Keratinocyte (primary cell): ENCODE data around the gene COX5A. TPM values are rescaled to one million over a fixed set of nuclear protein-coding genes. Genes with fewer than 3 reads are reported as not detected.

Source experiments
- DNase-seq: peaks from one replicate; pipeline ENCODE4 v3.0.0-alpha.2; 2011; ENCODE audit warnings: low read depth, missing footprints, low spot score
- FAIRE-seq: peaks from 2 replicates; lab custom pipeline; 2011; peaks lifted over from hg19 to GRCh38; lab: Jason Lieb, UNC
- H2AFZ ChIP-seq: 2 replicates; pipeline ENCODE4 v1.6.0; 2012; ENCODE audit warnings: low read length, control low read depth, inconsistent platforms; ENCODE audit not compliant: control insufficient read depth
- H3K27ac ChIP-seq: 2 replicates; pipeline ENCODE4 v1.5.1; 2011; ENCODE audit warnings: low read length; ENCODE audit not compliant: control insufficient read depth, insufficient read depth
- H3K27me3 ChIP-seq: 3 replicates; pipeline ENCODE4 v1.6.0; 2011; ENCODE audit warnings: low read length; ENCODE audit not compliant: control insufficient read depth, insufficient read depth; ENCODE audit errors: extremely low read depth
- H3K36me3 ChIP-seq, 2 experiments: 2 replicates in 1 of 2; 3 replicates in 1 of 2; pipeline ENCODE4 v1.5.1; 2011; ENCODE audit warnings: low read length in 2 of 2, mild to moderate bottlenecking in 1 of 2; ENCODE audit not compliant: control insufficient read depth in 2 of 2, insufficient read depth in 2 of 2; ENCODE audit errors: extremely low read depth in 1 of 2
- H3K4me1 ChIP-seq: 3 replicates; pipeline ENCODE4 v1.5.1; 2011; ENCODE audit warnings: low read length; ENCODE audit not compliant: control insufficient read depth, insufficient read depth; ENCODE audit errors: extremely low read depth
- H3K4me2 ChIP-seq: 3 replicates; pipeline ENCODE4 v1.6.0; 2011; ENCODE audit warnings: low read depth, low read length; ENCODE audit not compliant: control insufficient read depth, insufficient read depth; ENCODE audit errors: extremely low read depth
- H3K4me3 ChIP-seq, 3 experiments: fragments of 200-600 bp in 1 of 3; sonication (generic) in 1 of 3; 2 replicates in 2 of 3; 3 replicates in 1 of 3; pipeline ENCODE4 v1.5.1; 2011 to 2016; ENCODE audit warnings: low read length in 3 of 3, mild to moderate bottlenecking in 3 of 3, control low read depth in 2 of 3, inconsistent platforms in 1 of 3, low read depth in 1 of 3, mixed read lengths in 1 of 3, mixed run types in 1 of 3, moderate library complexity in 1 of 3; ENCODE audit not compliant: control insufficient read depth in 2 of 3, insufficient read depth in 2 of 3; ENCODE audit errors: extremely low read depth in 1 of 3
- H3K79me2 ChIP-seq: 2 replicates; pipeline ENCODE4 v1.6.0; 2012; ENCODE audit warnings: low read length; ENCODE audit not compliant: control insufficient read depth, insufficient read depth
- H3K9ac ChIP-seq: 3 replicates; pipeline ENCODE4 v1.6.0; 2011; ENCODE audit warnings: low read length; ENCODE audit not compliant: control insufficient read depth, insufficient read depth; ENCODE audit errors: extremely low read depth
- H3K9me1 ChIP-seq: 3 replicates; pipeline ENCODE4 v1.6.0; 2011; ENCODE audit warnings: low read length; ENCODE audit not compliant: control insufficient read depth, insufficient read depth; ENCODE audit errors: extremely low read depth
- H3K9me3 ChIP-seq: 2 replicates; pipeline ENCODE4 v1.5.1; 2012; ENCODE audit warnings: low read depth, low read length; ENCODE audit not compliant: control insufficient read depth
- H4K20me1 ChIP-seq: 3 replicates; pipeline ENCODE4 v1.6.0; 2011; ENCODE audit warnings: low read length; ENCODE audit not compliant: control insufficient read depth, insufficient read depth; ENCODE audit errors: extremely low read depth
- EZH2 ChIP-seq: IDR thresholded peaks from one replicate; pipeline ENCODE4 v1.6.1; 2012; ENCODE audit warnings: inconsistent platforms, mild to moderate bottlenecking, low read length, moderate library complexity
- dilution Hi-C: fragments of 300-500 bp; cut with MboI; formaldehyde crosslinking; loops from one replicate; pipeline ENCODE4 v1.7.0; 2020; ENCODE audit warnings: low sequenced_read_pairs; ENCODE audit not compliant: extremely low pct_ligation_motif_present
- polyA plus RNA-seq, 5 experiments: library from polyadenylated mRNA; depleted of rRNA in 3 of 5; stranded (reverse) in 3 of 5; stranded (forward) in 1 of 5; unstranded in 1 of 5; fragments of >200 nt; gene quantifications; 1 replicate in 1 of 5; 2 replicates in 3 of 5; 3 replicates in 1 of 5; pipeline versions ENCODE4 v1.2.1 to v1.2.3, GENCODE V29; 2011 to 2012; ENCODE audit warnings: missing spikeins in 2 of 5, low read depth in 1 of 5, low replicate concordance in 1 of 5
- TF ChIP-seq, protein P1 (sequence below), 3 experiments: IDR thresholded peaks in 1 of 3; conservative IDR thresholded peaks in 1 of 3; optimal IDR thresholded peaks in 1 of 3; 2 replicates in 2 of 3; 3 replicates in 1 of 3; pipeline versions ENCODE3 to v1.5.1; 2011; ENCODE audit warnings: low read length in 3 of 3, mild to moderate bottlenecking in 3 of 3, moderate library complexity in 2 of 3, control low read depth in 1 of 3, inconsistent platforms in 1 of 3; ENCODE audit not compliant: insufficient read depth in 2 of 3; ENCODE audit errors: extremely low read depth in 1 of 3

The COX5A gene
- polyA plus RNA-seq, 1 donor (not counting 4 experiments of a cell fraction or from before 2014, with no cell fraction given), result 217 TPM

DNA sequence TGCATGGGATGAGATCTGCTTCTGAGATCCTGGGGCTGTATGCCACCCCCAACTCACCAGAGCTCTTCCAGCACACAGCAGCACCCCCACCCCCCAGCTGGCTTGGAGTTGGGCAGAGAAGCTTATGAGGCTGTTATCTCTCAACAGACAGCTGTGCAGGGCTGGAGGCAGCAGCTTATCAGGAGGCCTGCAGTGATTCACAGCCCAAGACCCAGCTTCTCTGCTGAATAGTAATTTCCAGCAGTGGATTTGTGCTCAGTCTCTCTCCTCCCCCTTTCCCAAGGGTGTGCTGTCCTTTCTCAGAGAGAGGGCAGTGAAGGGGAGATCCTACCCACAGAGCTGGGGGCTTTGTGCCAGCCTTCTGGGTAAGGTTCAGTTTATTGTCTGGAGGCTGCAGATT, 16.6 kb upstream of the COX5A start:
- TF ChIP-seq, protein P1, sequence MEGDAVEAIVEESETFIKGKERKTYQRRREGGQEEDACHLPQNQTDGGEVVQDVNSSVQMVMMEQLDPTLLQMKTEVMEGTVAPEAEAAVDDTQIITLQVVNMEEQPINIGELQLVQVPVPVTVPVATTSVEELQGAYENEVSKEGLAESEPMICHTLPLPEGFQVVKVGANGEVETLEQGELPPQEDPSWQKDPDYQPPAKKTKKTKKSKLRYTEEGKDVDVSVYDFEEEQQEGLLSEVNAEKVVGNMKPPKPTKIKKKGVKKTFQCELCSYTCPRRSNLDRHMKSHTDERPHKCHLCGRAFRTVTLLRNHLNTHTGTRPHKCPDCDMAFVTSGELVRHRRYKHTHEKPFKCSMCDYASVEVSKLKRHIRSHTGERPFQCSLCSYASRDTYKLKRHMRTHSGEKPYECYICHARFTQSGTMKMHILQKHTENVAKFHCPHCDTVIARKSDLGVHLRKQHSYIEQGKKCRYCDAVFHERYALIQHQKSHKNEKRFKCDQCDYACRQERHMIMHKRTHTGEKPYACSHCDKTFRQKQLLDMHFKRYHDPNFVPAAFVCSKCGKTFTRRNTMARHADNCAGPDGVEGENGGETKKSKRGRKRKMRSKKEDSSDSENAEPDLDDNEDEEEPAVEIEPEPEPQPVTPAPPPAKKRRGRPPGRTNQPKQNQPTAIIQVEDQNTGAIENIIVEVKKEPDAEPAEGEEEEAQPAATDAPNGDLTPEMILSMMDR (optimal IDR thresholded peaks at IDR 0.05 in 1 of 3, IDR thresholded peaks at IDR 0.05 in 1 of 3, conservative IDR thresholded peaks at IDR 0.05 in 1 of 3; ENCODE audit: extremely low read depth in 1 of 3, insufficient read depth in 2 of 3, low read length in 3 of 3), result no peak
- no peak for TF ChIP-seq EZH2
- Histone ChIP-seq H3K27ac (no peak overlapping the region), H3K4me2 (no peak overlapping the region), H2AFZ (no peak overlapping the region), H3K9ac (no peak overlapping the region), H3K27me3 (peaks cover 33% of the 10 kb centered on the region), H4K20me1 (no peaks in the 10 kb centered on the region), H3K9me3 (no peaks in the 10 kb centered on the region), H3K4me1 (peaks cover 9% of the 10 kb centered on the region), H3K9me1 (no peaks in the 10 kb centered on the region), H3K36me3 (no peaks in the 10 kb centered on the region), H3K4me3 (no peak overlapping the region), H3K79me2 (no peaks in the 10 kb centered on the region)
- dilution Hi-C loops, result no loop called here
- no peak for DNase-seq
- no peak for FAIRE-seq

DNA sequence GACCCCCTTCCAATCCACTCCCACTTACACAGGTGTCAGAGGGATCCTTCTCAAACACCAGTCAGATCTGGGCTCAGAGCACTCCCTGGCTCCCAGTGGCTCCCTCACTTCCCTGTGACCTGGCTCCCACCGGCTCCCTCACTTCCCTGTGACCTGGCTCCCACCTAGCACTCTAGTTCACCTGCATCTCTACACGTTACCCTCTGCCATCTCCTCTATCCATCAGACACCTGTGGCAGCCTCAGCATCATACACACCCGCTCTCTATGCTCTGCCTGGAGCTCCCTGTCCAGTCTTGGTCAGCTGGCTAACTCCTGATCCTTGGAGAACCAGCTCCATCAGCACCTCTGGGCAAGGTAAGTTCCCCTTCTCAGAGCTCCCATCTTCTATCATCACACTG, 13.1 kb upstream of the COX5A start:
- dilution Hi-C loops, result no loop called here
- no peak for FAIRE-seq

More for the DNA sequence above, 13.1 kb upstream of the COX5A start:
- Histone ChIP-seq H3K79me2 (no peaks in the 10 kb centered on the region), H3K9me1 (no peaks in the 10 kb centered on the region), H3K4me1 (no peaks in the 10 kb centered on the region), H3K9ac (no peak overlapping the region), H3K9me3 (no peaks in the 10 kb centered on the region), H4K20me1 (no peaks in the 10 kb centered on the region), H2AFZ (no peak overlapping the region), H3K27ac (no peak overlapping the region), H3K4me2 (no peak overlapping the region), H3K36me3 (no peaks in the 10 kb centered on the region), H3K27me3 (peaks cover 7% of the 10 kb centered on the region), H3K4me3 (no peak overlapping the region)
- TF ChIP-seq, protein P1 (optimal IDR thresholded peaks at IDR 0.05 in 1 of 3, IDR thresholded peaks at IDR 0.05 in 1 of 3, conservative IDR thresholded peaks at IDR 0.05 in 1 of 3; ENCODE audit: extremely low read depth in 1 of 3, insufficient read depth in 2 of 3, low read length in 3 of 3), result no peak
- no peak for TF ChIP-seq EZH2
- DNase-seq, result no peak
